Adipocyte (in vitro differentiated cells): ENCODE results near the gene LMF1.
A peak's percentile ranks its signal among the peaks of the same experiment; 100 is the strongest.

ENCODE experiments used
- DNase-seq: peaks from one replicate; pipeline ENCODE4 v3.0.0-alpha.2; 2015; ENCODE audit warnings: low read depth
- H3K27me3 ChIP-seq: replicated peaks from 2 replicates; pipeline ENCODE4 v1.7.0; 2013; ENCODE audit warnings: mild to moderate bottlenecking, low read length, moderate library complexity; ENCODE audit not compliant: control insufficient read depth, insufficient read depth
- H3K36me3 ChIP-seq: 2 replicates; pipeline ENCODE4 v1.7.0; 2013; ENCODE audit warnings: low read length, mild to moderate bottlenecking, moderate library complexity; ENCODE audit not compliant: control insufficient read depth, insufficient read depth, severe bottlenecking
- H3K4me1 ChIP-seq: 2 replicates; pipeline ENCODE4 v1.7.0; 2013; ENCODE audit warnings: mild to moderate bottlenecking, low read length, moderate library complexity; ENCODE audit not compliant: control insufficient read depth, insufficient read depth
- H3K4me3 ChIP-seq: 2 replicates; pipeline ENCODE4 v1.7.0; 2013; ENCODE audit warnings: mild to moderate bottlenecking, low read length, moderate library complexity
- H3K9ac ChIP-seq: 2 replicates; pipeline ENCODE4 v1.7.0; 2013; ENCODE audit warnings: mild to moderate bottlenecking, low read length, moderate library complexity
- H3K9me3 ChIP-seq: 2 replicates; pipeline ENCODE4 v1.7.0; 2013; ENCODE audit warnings: mild to moderate bottlenecking, low read length, moderate library complexity; ENCODE audit not compliant: control insufficient read depth

LMF1 gene

GRCh38 chr16:1000608-1001007, 29.8 kb upstream of the LMF1 start:
- Histone ChIP-seq H3K9ac (no peak overlapping the region), H3K27me3 (peaks cover 39% of the 10 kb centered on the region), H3K9me3 (peaks cover 18% of the 10 kb centered on the region), H3K4me1 (peaks cover 16% of the 10 kb centered on the region), H3K36me3 (no peaks in the 10 kb centered on the region), H3K4me3 (no peak overlapping the region)
- DNase-seq: no peak

- Histone ChIP-seq H3K36me3 (no peaks in the 10 kb centered on the region), H3K27me3 (peaks cover 48% of the 10 kb centered on the region), H3K4me3 (no peak overlapping the region), H3K4me1 (peaks cover 16% of the 10 kb centered on the region), H3K9me3 (peaks cover 28% of the 10 kb centered on the region), H3K9ac (no peak overlapping the region)
- no peak for DNase-seq
Measured at GRCh38 chr16:999677-1000076, 28.9 kb upstream of the LMF1 start.

- Histone ChIP-seq H3K9me3 (peaks cover 32% of the 10 kb centered on the region), H3K36me3 (no peaks in the 10 kb centered on the region), H3K4me3 (no peak overlapping the region), H3K9ac (no peak overlapping the region), H3K4me1 (peaks cover 13% of the 10 kb centered on the region), H3K27me3 (peaks cover 50% of the 10 kb centered on the region)
- no peak for DNase-seq
Measured at GRCh38 chr16:998615-999014, 27.8 kb upstream of the LMF1 start.

- no peak overlapping the region for H3K4me3 ChIP-seq
- no peak overlapping the region for H3K9ac ChIP-seq
- H3K36me3 ChIP-seq: no peaks in the 10 kb centered on the region
- peaks cover 9% of the 10 kb centered on the region for H3K4me1 ChIP-seq
- H3K27me3 ChIP-seq: peaks cover 50% of the 10 kb centered on the region
- H3K9me3 ChIP-seq: peaks cover 33% of the 10 kb centered on the region
- DNase-seq: no peak
Measured at GRCh38 chr16:998211-998610, 27.4 kb upstream of the LMF1 start.

- peak; percentile 28 for DNase-seq
- Histone ChIP-seq H3K4me3 (no peak overlapping the region), H3K9ac (no peak overlapping the region), H3K4me1 (peaks cover 2% of the 10 kb centered on the region), H3K36me3 (no peaks in the 10 kb centered on the region), H3K27me3 (peaks cover 54% of the 10 kb centered on the region), H3K9me3 (peaks cover 36% of the 10 kb centered on the region)
Measured at GRCh38 chr16:997440-998051, 26.8 kb upstream of the LMF1 start.

- Histone ChIP-seq H3K27me3 (peaks cover 48% of the 10 kb centered on the region), H3K36me3 (no peaks in the 10 kb centered on the region), H3K4me3 (no peak overlapping the region), H3K9me3 (peaks cover 36% of the 10 kb centered on the region), H3K4me1 (no peaks in the 10 kb centered on the region), H3K9ac (no peak overlapping the region)
- no peak for DNase-seq
Measured at GRCh38 chr16:996681-997080, 25.9 kb upstream of the LMF1 start.

- Histone ChIP-seq H3K36me3 (no peaks in the 10 kb centered on the region), H3K9me3 (peaks cover 36% of the 10 kb centered on the region), H3K9ac (no peak overlapping the region), H3K4me3 (peak overlapping the region; percentile 13), H3K27me3 (peaks cover 45% of the 10 kb centered on the region), H3K4me1 (no peaks in the 10 kb centered on the region)
- no peak for DNase-seq
Measured at GRCh38 chr16:995783-996182, 25.0 kb upstream of the LMF1 start.

GRCh38 chr16:995087-995486, 24.3 kb upstream of the LMF1 start:
- no peak overlapping the region for H3K9ac ChIP-seq
- no peaks in the 10 kb centered on the region for H3K4me1 ChIP-seq
- peaks cover 36% of the 10 kb centered on the region for H3K9me3 ChIP-seq
- H3K27me3 ChIP-seq: peaks cover 47% of the 10 kb centered on the region
- peak; percentile 41 for DNase-seq
- peak overlapping the region; percentile 13 for H3K4me3 ChIP-seq
- no peaks in the 10 kb centered on the region for H3K36me3 ChIP-seq

GRCh38 chr16:993731-994130, 22.9 kb upstream of the LMF1 start:
- Histone ChIP-seq H3K36me3 (no peaks in the 10 kb centered on the region), H3K9ac (no peak overlapping the region), H3K4me1 (no peaks in the 10 kb centered on the region), H3K4me3 (no peak overlapping the region), H3K9me3 (peaks cover 36% of the 10 kb centered on the region), H3K27me3 (peaks cover 42% of the 10 kb centered on the region)
- no peak for DNase-seq

GRCh38 chr16:991773-992172, 21.0 kb upstream of the LMF1 start:
- no peak overlapping the region for H3K9ac ChIP-seq
- no peak for DNase-seq
- no peaks in the 10 kb centered on the region for H3K4me1 ChIP-seq
- H3K36me3 ChIP-seq: no peaks in the 10 kb centered on the region
- H3K27me3 ChIP-seq: peaks cover 30% of the 10 kb centered on the region
- no peak overlapping the region for H3K4me3 ChIP-seq
- peaks cover 29% of the 10 kb centered on the region for H3K9me3 ChIP-seq

GRCh38 chr16:991345-991744, 20.6 kb upstream of the LMF1 start:
- Histone ChIP-seq H3K36me3 (no peaks in the 10 kb centered on the region), H3K27me3 (peaks cover 30% of the 10 kb centered on the region), H3K4me1 (no peaks in the 10 kb centered on the region), H3K4me3 (no peak overlapping the region), H3K9me3 (peaks cover 25% of the 10 kb centered on the region), H3K9ac (no peak overlapping the region)
- no peak for DNase-seq
